Measurements from ENCODE around the gene FAM83G. TPM values are rescaled to one million over a fixed set of nuclear protein-coding genes. Genes with fewer than 3 reads are reported as not detected.
"Not testable (repeated sequence)": the region's sequence is repeated elsewhere in the genome, so short reads cannot be mapped to it uniquely, and the experiment has no call there.

Gene FAM83G
- total and polyA plus RNA-seq, 2 experiments from 2014 or later, result 7.6 to 44.5 TPM

GRCh38 chr17:19032377-19032988 is 27.9 kb upstream of the FAM83G start:
- not testable (repeated sequence) for H3K4me2 ChIP-seq; H2AFZ ChIP-seq; H3F3A ChIP-seq (replicated peaks; ENCODE audit: low read depth); H3K4me1 ChIP-seq (ENCODE audit: insufficient read depth); H3K27ac ChIP-seq (ENCODE audit: low read depth); H3K4me3 ChIP-seq; DNase-seq (ENCODE audit: low spot score); H3K79me2 ChIP-seq (replicated peaks; ENCODE audit: insufficient read depth); H3K36me3 Mint-ChIP-seq (ENCODE audit: low read depth); H4K20me1 ChIP-seq (replicated peaks; ENCODE audit: insufficient read depth); H3K27me3 Mint-ChIP-seq (ENCODE audit: insufficient read depth, low read depth, poor library complexity); H3K4me3 Mint-ChIP-seq; H3K27me3 ChIP-seq (ENCODE audit: insufficient read depth); H3K27ac Mint-ChIP-seq; H3K9me2 ChIP-seq (ENCODE audit: insufficient read depth); H3K9me3 Mint-ChIP-seq; H3K4me1 Mint-ChIP-seq; H3K36me3 ChIP-seq (ENCODE audit: insufficient read depth)
- ATAC-seq, result peak; percentile 73

- not testable (repeated sequence) for H3K36me3 Mint-ChIP-seq (ENCODE audit: low read depth); H3K27ac Mint-ChIP-seq; H3K36me3 ChIP-seq (ENCODE audit: insufficient read depth); H3K9me2 ChIP-seq (ENCODE audit: insufficient read depth); H3F3A ChIP-seq (replicated peaks; ENCODE audit: low read depth); H3K9me3 Mint-ChIP-seq; H3K27me3 ChIP-seq (ENCODE audit: insufficient read depth); H3K4me1 ChIP-seq (ENCODE audit: insufficient read depth); H3K27ac ChIP-seq (ENCODE audit: low read depth); H3K4me1 Mint-ChIP-seq; H3K27me3 Mint-ChIP-seq (ENCODE audit: insufficient read depth, low read depth, poor library complexity); H2AFZ ChIP-seq; H3K79me2 ChIP-seq (replicated peaks; ENCODE audit: insufficient read depth); H3K4me2 ChIP-seq; H4K20me1 ChIP-seq (replicated peaks; ENCODE audit: insufficient read depth); DNase-seq (ENCODE audit: low spot score); H3K4me3 ChIP-seq; H3K4me3 Mint-ChIP-seq
- TF ChIP-seq CTCF (conservative IDR thresholded peaks at IDR 0.05; ENCODE audit: low read depth in 2 of 2), result peak in 1 of 2 experiments; percentile 62; a peak in 2 of 4 replicates
- peak; percentile 83 for ATAC-seq
These were observed 27.2 kb upstream of the FAM83G start for GRCh38 chr17:19031729-19032128.

GRCh38 chr17:19030771-19031449 is 26.3 kb upstream of the FAM83G start:
- H3F3A ChIP-seq (replicated peaks; ENCODE audit: low read depth); H3K4me3 ChIP-seq; H3K9me3 Mint-ChIP-seq; H3K4me1 ChIP-seq (ENCODE audit: insufficient read depth); H3K27ac Mint-ChIP-seq; H3K27me3 Mint-ChIP-seq (ENCODE audit: insufficient read depth, low read depth, poor library complexity); DNase-seq (ENCODE audit: low spot score); H3K9me2 ChIP-seq (ENCODE audit: insufficient read depth); H3K4me2 ChIP-seq; H4K20me1 ChIP-seq (replicated peaks; ENCODE audit: insufficient read depth); H3K27me3 ChIP-seq (ENCODE audit: insufficient read depth); ATAC-seq; H3K79me2 ChIP-seq (replicated peaks; ENCODE audit: insufficient read depth); H3K36me3 ChIP-seq (ENCODE audit: insufficient read depth); H3K27ac ChIP-seq (ENCODE audit: low read depth); H3K36me3 Mint-ChIP-seq (ENCODE audit: low read depth); H2AFZ ChIP-seq; H3K4me3 Mint-ChIP-seq; H3K4me1 Mint-ChIP-seq: not testable (repeated sequence)

GRCh38 chr17:19029740-19030139 is 25.2 kb upstream of the FAM83G start:
- not testable (repeated sequence) for H3K4me3 Mint-ChIP-seq

GRCh38 chr17:19028671-19029070 is 24.1 kb upstream of the FAM83G start:
- not testable (repeated sequence) for H3K36me3 ChIP-seq (ENCODE audit: insufficient read depth); H3K4me1 Mint-ChIP-seq; H3F3A ChIP-seq (replicated peaks; ENCODE audit: low read depth); H3K79me2 ChIP-seq (replicated peaks; ENCODE audit: insufficient read depth); H3K4me3 Mint-ChIP-seq; H3K27ac Mint-ChIP-seq; H3K27ac ChIP-seq (ENCODE audit: low read depth); H3K9me2 ChIP-seq (ENCODE audit: insufficient read depth); H3K27me3 Mint-ChIP-seq (ENCODE audit: insufficient read depth, low read depth, poor library complexity); H2AFZ ChIP-seq; H3K9me3 Mint-ChIP-seq; H4K20me1 ChIP-seq (replicated peaks; ENCODE audit: insufficient read depth); DNase-seq (ENCODE audit: low spot score); ATAC-seq; H3K27me3 ChIP-seq (ENCODE audit: insufficient read depth); H3K36me3 Mint-ChIP-seq (ENCODE audit: low read depth); H3K4me2 ChIP-seq; H3K4me3 ChIP-seq; H3K4me1 ChIP-seq (ENCODE audit: insufficient read depth)

More at GRCh38 chr17:19029740-19030139, 25.2 kb upstream of the FAM83G start:
- H3K4me3 ChIP-seq; H3K27me3 ChIP-seq (ENCODE audit: insufficient read depth); H3K9me2 ChIP-seq (ENCODE audit: insufficient read depth); H3K36me3 Mint-ChIP-seq (ENCODE audit: low read depth); H3F3A ChIP-seq (replicated peaks; ENCODE audit: low read depth); DNase-seq (ENCODE audit: low spot score); H3K27me3 Mint-ChIP-seq (ENCODE audit: insufficient read depth, low read depth, poor library complexity); H3K4me1 ChIP-seq (ENCODE audit: insufficient read depth); H4K20me1 ChIP-seq (replicated peaks; ENCODE audit: insufficient read depth); H3K9me3 Mint-ChIP-seq; H3K4me2 ChIP-seq; H3K27ac ChIP-seq (ENCODE audit: low read depth); H2AFZ ChIP-seq; H3K79me2 ChIP-seq (replicated peaks; ENCODE audit: insufficient read depth); H3K27ac Mint-ChIP-seq; H3K36me3 ChIP-seq (ENCODE audit: insufficient read depth); H3K4me1 Mint-ChIP-seq: not testable (repeated sequence)
- ATAC-seq, result peak; percentile 56
